Measurements from ENCODE around the gene MAZ. TPM values are rescaled to one million over a fixed set of nuclear protein-coding genes. Genes with fewer than 3 reads are reported as not detected.

Gene MAZ
- total and polyA plus RNA-seq, 2 of the 13 experiments (the other 11 are each of a cell fraction or from before 2014, with no cell fraction given) = 203 to 277 TPM

- TF ChIP-seq IRX3 (CRISPR knock-in tag; IDR thresholded peaks at IDR 0.05; ENCODE audit: borderline replicate concordance, low read depth) = peak; percentile 97; the same call in 1 of the 2 replicates
- peak; percentile 83 for TF ChIP-seq ZMYM4 (CRISPR knock-in tag; IDR thresholded peaks at IDR 0.05)
- no peak; the same call in 1 of the 2 replicates for TF ChIP-seq NFIB (CRISPR knock-in tag; IDR thresholded peaks at IDR 0.05; ENCODE audit: borderline replicate concordance)
- peak; percentile 95 for TF ChIP-seq PRMT3 (CRISPR knock-in tag; IDR thresholded peaks at IDR 0.05; ENCODE audit: borderline replicate concordance, low read depth)
- 0 out of 2 replicates have a peak, but pooled peaks have one; percentile 61 for TF ChIP-seq GPN1 (CRISPR knock-in tag; IDR thresholded peaks at IDR 0.05; ENCODE audit: borderline replicate concordance)
- TF ChIP-seq THAP11 (CRISPR knock-in tag; IDR thresholded peaks at IDR 0.05) = peak; percentile 81
- TF ChIP-seq ZNF598 (CRISPR knock-in tag; IDR thresholded peaks at IDR 0.05; ENCODE audit: borderline replicate concordance) = peak; percentile 100
- TF ChIP-seq KDM5B (CRISPR knock-in tag; IDR thresholded peaks at IDR 0.05; ENCODE audit: borderline replicate concordance) = peak; percentile 100
- no peak for TF ChIP-seq HNRNPK (IDR thresholded peaks at IDR 0.05; ENCODE audit: low read depth, low read length, poor library complexity, severe bottlenecking)
- peak; percentile 94; the same call in 1 of the 2 replicates for TF ChIP-seq ZBTB3 (CRISPR knock-in tag; IDR thresholded peaks at IDR 0.05; ENCODE audit: borderline replicate concordance, low read depth)
- TF ChIP-seq ZNF607 (CRISPR knock-in tag; IDR thresholded peaks at IDR 0.05; ENCODE audit: borderline replicate concordance) = peak; percentile 98
- TF ChIP-seq IKZF5 (CRISPR knock-in tag; IDR thresholded peaks at IDR 0.05) = peak; percentile 92
- peak; percentile 98 for TF ChIP-seq MYPOP (CRISPR knock-in tag; IDR thresholded peaks at IDR 0.05)
- TF ChIP-seq ZNF552 (CRISPR knock-in tag; IDR thresholded peaks at IDR 0.05; ENCODE audit: borderline replicate concordance) = peak; percentile 87
- TF ChIP-seq, protein P1, sequence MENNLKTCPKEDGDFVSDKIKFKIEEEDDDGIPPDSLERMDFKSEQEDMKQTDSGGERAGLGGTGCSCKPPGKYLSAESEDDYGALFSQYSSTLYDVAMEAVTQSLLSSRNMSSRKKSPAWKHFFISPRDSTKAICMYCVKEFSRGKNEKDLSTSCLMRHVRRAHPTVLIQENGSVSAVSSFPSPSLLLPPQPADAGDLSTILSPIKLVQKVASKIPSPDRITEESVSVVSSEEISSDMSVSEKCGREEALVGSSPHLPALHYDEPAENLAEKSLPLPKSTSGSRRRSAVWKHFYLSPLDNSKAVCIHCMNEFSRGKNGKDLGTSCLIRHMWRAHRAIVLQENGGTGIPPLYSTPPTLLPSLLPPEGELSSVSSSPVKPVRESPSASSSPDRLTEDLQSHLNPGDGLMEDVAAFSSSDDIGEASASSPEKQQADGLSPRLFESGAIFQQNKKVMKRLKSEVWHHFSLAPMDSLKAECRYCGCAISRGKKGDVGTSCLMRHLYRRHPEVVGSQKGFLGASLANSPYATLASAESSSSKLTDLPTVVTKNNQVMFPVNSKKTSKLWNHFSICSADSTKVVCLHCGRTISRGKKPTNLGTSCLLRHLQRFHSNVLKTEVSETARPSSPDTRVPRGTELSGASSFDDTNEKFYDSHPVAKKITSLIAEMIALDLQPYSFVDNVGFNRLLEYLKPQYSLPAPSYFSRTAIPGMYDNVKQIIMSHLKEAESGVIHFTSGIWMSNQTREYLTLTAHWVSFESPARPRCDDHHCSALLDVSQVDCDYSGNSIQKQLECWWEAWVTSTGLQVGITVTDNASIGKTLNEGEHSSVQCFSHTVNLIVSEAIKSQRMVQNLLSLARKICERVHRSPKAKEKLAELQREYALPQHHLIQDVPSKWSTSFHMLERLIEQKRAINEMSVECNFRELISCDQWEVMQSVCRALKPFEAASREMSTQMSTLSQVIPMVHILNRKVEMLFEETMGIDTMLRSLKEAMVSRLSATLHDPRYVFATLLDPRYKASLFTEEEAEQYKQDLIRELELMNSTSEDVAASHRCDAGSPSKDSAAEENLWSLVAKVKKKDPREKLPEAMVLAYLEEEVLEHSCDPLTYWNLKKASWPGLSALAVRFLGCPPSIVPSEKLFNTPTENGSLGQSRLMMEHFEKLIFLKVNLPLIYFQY (CRISPR knock-in tag; IDR thresholded peaks at IDR 0.05; ENCODE audit: borderline replicate concordance) = no peak
- peak; percentile 69; the same call in 1 of the 2 replicates for TF ChIP-seq ZBTB21 (CRISPR knock-in tag; IDR thresholded peaks at IDR 0.05)
- TF ChIP-seq ZKSCAN5 (CRISPR knock-in tag; IDR thresholded peaks at IDR 0.05) = no peak; the same call in 1 of the 2 replicates
- TF ChIP-seq, protein P2, sequence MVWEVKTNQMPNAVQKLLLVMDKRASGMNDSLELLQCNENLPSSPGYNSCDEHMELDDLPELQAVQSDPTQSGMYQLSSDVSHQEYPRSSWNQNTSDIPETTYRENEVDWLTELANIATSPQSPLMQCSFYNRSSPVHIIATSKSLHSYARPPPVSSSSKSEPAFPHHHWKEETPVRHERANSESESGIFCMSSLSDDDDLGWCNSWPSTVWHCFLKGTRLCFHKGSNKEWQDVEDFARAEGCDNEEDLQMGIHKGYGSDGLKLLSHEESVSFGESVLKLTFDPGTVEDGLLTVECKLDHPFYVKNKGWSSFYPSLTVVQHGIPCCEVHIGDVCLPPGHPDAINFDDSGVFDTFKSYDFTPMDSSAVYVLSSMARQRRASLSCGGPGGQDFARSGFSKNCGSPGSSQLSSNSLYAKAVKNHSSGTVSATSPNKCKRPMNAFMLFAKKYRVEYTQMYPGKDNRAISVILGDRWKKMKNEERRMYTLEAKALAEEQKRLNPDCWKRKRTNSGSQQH (CRISPR knock-in tag; IDR thresholded peaks at IDR 0.05; ENCODE audit: low read depth) = peak; percentile 96
- peak; percentile 91 for TF ChIP-seq SP4 (CRISPR knock-in tag; IDR thresholded peaks at IDR 0.05)
- TF ChIP-seq ZNF644 (CRISPR knock-in tag; IDR thresholded peaks at IDR 0.05; ENCODE audit: low read depth) = no peak
- TF ChIP-seq NR2C2 (CRISPR knock-in tag; IDR thresholded peaks at IDR 0.05; ENCODE audit: borderline replicate concordance) = peak; percentile 71
Measured at GRCh38 chr16:29807426-29808218, 1.3 kb downstream of the MAZ start (continued).

Data from HepG2 (cell line).